HG02623 (cell line): Measurements from ENCODE around the gene GNAS.
"Not testable (repeated sequence)": the region's sequence is repeated elsewhere in the genome, so short reads cannot be mapped to it uniquely, and the experiment has no call there.

ENCODE experiments used
- ATAC-seq: cut with Tn5 transposase; IDR thresholded peaks from one replicate; pipeline ENCODE4 v1.9.1; 2021; ENCODE audit warnings: moderate library complexity; ENCODE audit not compliant: unreplicated experiment

GNAS gene

DNA sequence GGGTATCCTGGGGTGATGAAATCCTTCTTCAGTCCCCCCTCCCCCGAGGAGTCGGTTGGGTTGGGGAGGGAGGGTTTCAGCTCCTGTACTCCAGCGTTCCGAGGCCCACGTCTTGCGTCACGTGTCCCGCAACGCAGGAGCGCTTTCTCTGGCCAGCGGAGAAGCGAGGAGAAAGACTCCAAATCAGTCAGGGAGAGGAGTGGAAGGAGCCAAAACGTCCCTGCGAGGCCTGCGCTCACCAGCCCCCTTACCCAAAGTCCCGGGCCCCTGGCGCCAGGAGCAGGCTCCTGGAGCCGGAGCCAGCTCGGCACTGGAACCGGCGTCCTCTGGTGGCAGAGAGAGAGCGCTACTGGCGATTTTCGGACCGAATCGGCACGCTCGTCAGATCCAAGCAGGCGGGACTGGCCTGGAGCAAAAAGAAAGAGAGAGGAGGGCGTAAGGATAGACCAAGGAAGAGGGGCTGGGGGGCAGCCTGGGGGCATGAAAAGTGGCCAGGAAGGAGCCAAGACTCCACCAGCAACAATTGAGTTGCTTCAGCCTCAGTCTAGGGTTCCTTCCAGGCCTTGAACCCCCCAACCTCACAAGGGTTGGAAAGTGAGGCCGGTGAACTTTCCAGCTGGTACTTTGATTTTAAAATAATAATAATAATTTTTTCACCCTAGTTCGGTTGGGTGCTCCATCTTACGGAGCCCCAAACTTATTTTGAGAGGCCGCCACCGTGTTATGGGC, at the start of gene GNAS:
Gene GNAS (plus strand): TSS at position 174 of the 729 bp plus-strand sequence.
- no peak for ATAC-seq

DNA sequence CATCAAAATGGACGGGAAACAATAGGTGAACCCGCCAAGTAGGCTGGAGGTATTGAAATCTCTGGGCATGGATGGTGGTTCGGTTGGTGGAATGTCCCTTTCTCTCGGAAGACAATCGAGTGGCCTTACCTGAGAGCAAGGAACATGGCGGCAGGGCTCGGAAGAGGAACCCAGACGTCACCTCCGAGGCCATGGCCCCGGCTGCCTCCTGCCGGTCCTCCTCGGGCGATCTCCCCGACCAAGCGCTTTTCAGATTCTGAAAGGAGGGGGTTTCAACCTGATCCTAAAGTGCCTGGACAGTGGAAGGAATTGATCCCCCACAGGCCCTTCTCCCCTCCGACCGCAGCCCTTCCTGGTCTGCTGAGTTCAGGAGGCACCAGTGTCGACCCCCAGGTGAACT, 49.0 kb upstream of the GNAS start:
- ATAC-seq: no peak

DNA sequence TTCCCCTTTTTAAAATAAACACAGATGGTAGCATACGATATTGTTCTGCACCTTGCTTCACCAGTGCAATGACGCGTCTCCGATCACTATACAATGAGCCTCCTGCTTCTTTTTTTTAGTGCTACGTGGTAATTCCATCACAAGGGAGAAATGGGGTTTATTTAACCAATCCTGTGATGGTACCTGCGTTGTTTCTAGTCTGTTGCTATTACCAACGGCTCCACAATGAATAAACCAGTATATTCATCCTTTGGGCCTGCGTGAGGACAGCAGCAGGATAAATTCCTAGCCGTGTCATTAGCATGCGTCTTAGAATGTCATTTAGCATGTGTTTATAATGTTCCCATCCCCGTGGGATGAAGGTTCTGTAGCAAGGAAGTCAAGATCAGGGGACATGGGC, 44.7 kb upstream of the GNAS start:
- ATAC-seq: no peak

DNA sequence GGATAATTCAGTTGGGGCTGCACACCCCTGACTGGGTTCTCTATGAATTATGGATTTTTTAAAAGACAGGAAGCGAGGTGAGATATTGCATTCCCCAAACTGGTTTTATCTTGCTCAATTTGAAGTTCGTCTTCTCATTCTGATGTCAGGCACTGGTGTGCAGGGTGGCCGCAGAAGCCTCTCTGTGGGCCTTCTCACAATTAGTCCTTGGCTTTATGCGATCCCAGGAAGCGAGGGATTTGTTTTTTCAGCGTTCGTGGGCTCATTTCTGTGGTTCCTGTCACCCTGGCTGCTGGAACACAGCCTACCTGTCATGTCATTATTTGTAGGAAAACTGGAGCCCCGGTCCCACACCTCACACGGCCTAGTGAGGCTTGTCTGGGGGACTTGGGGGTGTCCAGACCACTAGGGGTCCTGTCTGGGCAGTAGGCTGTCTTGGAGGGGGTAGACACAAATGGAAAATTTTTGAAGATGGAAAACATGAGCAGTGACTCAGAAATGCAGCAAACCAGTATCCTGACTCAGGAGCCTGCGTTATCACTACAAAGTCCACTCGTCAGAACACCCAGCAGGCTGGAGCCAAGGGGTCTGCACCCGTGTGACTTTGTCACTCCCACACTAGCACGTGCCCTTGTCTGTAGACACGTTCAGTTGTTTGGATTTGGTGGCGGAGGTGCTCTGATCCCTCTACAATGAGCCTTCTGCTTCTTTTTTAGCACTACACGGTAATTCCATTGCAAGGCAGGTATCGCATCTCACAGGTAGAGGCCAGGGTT, 44.1 kb upstream of the GNAS start:
- ATAC-seq: no peak

DNA sequence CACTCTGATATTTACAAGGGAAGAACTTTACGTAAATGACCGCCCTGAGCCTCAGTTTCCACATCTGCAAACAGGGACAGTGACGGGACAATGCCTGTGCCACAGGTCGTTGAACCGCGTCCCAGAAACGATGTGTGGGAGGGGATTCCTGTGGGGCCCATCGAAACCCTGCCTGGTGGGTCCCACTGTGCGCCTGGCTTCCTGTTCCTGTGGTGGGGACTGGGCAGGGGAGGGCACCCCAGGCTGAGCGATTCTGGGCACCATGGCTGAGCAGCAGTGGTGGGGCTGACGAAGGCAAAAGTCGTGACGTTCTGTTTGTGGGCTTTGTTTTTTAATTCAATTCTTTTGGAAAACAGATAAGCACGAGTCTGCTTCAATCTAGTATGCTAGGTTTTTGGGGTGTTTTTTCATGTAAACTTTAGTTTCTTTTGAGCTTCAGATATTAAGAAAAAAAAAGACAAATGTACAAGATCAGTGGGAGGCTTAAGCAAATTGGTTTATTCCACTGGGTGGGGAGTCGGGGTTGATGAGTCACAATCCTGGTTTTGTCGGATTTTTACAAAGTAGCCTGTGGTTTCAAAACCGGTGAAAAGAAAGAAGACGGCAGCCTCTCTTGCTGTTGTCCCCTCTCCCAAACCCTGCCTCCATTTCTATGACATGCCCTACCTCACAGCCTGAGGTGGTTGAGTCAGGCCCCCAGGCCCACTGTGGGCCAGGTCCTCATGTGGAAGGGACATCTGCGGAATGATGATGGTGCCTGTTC, 42.2 kb upstream of the GNAS start:
- ATAC-seq: no peak

DNA sequence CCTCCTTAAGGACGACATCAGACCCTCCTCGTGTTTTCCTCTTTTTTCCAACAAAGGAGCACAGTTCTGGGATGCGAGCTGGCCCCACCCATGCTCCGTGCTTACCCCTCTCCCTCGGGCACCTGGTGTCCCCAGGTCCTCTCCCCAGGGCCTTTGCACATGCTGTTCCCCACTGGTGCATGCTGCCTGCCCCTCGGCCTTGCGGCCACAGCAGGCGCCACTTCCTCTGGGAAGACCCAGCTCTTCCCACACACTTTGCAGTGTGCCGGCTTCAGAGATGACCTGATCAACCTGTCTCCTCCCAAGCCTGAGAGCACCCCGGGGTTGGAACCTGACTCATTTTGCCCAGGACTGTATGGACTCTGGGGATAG, 41.7 kb upstream of the GNAS start:
- no peak for ATAC-seq

DNA sequence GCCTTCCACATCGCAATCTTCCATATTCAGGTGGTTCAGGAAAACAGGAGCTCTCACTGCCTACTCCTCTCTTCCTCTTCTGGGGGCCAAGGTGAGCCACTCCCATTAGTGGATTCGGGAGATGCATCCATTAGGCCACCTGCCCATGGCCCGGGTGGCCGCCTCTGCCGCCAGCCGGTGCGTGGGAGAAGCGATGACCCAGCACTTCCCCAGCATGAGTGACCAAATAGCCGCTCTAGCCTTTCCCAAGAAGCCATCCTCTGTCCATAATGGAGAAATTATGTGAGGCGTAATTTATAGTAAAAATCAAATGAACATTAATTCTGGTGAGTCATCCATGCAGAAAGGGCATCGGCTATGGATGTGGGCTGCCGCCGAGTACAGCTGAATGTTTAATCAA, 41.2 kb upstream of the GNAS start:
- no peak for ATAC-seq

DNA sequence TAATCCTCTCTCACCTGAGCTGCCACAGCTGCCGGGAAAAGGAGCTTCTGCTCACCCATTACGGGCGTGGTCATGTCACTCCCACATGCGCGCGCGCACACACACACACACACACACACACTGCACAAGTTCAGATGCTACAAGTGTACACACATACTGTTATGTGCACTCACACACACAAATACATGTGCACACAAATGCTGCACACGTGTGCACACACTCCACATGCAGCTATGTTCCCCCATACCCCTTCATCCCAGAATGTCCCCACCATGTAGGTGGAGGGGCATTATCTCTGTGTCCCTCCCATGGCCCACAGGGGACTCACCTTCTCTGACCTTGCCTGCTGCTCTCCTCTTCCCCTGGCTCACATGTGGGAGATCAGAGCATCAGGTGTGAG, 39.1 kb upstream of the GNAS start:
- ATAC-seq: no peak

DNA sequence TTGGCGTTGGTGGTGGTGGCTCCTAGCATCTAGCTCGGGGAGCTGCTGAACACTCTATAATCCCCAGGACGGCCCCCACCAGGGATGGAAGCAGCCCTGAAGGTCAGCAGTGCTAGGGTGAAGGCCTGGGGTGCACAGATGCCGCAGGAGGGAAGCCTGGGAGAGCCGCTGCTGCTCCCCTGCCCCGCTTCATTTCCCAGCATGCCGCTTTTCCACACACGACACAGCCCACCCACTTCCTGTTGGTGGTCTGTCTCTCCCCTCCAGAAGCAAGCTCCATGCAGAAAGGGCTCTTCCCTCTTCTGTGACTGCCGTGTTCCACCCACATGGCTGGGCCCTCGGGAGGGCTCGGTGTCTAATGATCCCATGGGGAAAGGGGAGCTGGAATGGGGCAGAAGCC, 37.1 kb upstream of the GNAS start:
- ATAC-seq: no peak

DNA sequence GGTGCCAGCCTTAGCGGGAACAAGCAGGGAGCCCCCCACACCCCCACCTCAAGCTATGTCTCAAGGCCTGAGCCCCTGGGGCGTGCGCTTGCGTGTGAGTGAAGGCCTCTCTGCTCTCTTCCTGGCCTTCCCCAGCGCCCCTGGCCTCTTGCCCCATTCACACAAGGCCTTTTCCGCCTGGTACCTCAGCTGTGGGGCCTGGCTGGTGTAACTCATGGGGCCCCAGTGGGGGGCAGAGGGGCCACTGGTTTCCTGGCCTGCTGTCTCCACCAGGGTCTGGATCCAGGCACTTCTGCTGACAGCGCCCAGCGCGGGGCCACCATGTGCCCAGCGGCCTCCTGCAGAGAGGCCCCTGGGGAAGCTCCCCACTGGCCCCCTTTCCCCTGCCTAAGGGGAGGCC, 36.5 kb upstream of the GNAS start:
- ATAC-seq: no peak

DNA sequence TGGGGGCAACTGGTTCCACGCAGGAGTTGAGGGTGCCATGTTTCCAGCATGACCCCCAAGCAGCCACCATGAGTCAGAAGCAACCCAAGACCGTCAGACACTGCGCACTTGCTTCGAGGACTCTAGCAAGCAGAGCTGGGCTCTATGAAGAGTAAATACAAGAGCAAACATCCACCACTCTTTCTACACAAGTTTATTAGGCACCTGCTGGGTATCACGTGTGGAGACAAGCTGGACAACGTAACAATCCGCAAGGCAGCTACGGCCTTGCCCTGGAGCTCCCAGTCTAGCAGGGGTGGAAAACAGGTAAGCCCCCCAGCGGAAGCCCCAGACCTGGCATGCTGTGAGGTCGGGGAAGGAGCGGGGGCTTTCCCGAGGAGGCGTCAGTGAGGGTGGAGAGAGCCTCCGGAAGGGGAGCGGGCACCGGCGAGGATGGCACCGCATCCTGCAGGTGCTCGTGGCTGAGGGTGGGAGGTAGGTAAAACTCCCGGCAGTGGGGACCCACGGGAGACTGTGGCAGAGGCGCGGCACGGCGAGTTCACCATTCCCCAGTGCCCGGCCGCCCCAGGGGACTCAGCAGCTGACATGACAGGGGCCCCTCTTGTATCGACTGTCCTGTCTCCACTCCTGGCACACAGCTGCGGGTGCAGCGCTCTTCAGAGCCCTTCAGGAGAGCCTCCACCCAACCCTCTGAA, 35.4 kb upstream of the GNAS start:
- no peak for ATAC-seq

DNA sequence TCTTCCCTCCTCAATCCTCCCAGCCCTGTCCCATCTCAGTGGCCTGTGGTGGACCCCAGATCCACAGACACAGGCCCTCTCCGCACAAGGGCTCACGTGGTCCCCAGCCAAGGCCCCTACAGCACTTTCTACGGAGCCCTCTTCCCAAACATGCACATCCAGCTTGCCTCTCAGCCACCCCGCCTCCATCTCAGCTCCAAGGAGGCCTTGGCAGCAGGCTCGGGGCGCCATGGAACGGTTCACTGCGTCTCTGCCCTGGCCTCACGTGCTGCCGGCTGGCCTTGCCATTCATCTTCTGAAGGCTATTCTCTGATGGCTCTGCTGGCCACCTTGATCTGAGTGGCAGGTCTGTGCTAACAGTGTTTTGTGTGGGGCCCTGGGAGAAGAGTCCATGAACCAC, 34.8 kb upstream of the GNAS start:
- ATAC-seq: no peak

DNA sequence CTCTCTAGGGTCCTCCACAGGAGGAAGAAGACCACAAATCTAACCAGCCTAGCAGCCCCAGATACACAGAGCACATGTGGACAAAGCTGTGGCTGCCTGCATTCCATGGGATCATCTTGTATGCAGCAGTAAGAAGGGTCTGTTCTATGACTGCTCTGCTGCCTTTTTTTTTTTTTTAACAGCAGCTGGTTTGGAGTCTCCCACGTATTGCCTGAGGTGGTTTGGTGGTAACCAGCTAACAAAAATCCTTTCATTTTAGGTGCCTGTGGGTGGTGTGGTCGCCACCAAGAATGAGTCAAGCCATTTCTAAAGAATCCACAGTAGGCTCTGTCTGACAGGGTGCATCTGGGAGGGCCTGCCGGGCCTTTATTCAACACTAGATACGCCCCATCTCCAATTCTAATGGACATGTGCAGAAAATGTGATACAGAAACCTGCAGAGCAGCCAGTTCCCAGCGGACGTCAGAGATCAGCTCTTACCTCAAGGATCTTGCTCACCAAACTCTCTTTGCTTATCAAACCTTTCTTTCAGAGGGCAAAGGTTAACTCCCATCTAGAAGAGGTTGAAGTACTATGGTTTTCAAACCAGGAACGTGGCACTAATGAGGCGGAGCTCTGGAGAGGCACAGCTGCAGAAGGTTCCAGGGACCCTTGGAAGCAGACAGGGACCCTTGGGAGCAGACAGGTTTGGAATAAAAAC, 33.8 kb upstream of the GNAS start:
- ATAC-seq: no peak

DNA sequence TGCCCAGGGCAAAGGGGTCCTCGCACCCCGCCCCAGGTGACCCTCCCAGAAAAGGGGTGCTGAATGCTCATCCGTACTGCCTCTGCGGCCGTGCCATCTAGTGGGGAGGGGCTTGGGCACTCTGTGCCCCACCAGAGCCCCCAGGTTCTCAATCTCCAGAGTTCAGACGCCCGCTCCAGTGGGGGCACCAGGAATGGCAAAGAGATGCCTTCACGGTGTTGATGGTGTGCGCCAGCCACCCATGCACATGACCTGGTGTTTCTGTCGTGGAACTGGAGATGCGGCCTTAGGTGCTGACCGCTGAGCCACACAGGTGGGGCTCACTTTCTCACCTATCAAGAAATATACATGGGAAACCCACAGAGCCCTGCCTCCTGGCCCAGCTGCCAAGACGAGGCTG, 32.6 kb upstream of the GNAS start:
- ATAC-seq: no peak

DNA sequence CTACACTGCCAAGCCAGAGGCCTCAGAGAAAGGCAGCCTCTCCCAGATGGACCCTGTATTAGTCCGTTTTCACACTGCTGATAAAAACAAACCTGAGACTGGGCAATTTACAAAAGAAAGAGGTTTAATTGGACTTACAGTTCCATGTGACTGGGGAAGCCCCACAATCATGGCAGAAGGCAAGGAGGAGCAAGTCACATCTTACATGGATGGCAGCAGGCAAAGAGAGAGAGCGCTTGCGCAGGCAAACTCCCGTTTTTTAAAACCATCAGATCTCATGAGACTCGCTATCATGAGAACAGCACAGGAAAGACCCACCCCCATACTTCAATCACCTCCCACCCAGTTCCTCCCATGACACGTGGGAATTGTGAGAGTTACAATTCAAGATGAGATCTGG, 32.0 kb upstream of the GNAS start:
- ATAC-seq: not testable (repeated sequence)

DNA sequence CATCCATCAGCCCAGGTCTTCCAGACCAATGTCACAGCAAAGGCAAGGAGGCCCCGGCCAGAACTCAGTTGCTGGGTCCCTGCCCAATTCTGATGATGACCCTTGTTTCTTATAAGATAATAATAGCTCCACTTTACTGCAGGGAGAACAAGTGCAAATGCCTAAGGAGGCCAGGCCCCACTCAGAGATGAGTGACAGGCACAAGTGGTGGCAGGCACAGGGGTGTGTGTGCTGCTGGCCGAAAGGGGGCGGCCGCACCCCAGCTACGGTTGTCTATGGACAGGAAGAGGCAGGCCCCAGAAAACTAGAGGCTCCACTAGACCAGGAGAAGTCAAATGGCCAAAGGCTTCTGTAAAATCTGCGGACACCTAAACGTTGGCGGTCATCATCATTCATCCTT, 30.4 kb upstream of the GNAS start:
- ATAC-seq: no peak

DNA sequence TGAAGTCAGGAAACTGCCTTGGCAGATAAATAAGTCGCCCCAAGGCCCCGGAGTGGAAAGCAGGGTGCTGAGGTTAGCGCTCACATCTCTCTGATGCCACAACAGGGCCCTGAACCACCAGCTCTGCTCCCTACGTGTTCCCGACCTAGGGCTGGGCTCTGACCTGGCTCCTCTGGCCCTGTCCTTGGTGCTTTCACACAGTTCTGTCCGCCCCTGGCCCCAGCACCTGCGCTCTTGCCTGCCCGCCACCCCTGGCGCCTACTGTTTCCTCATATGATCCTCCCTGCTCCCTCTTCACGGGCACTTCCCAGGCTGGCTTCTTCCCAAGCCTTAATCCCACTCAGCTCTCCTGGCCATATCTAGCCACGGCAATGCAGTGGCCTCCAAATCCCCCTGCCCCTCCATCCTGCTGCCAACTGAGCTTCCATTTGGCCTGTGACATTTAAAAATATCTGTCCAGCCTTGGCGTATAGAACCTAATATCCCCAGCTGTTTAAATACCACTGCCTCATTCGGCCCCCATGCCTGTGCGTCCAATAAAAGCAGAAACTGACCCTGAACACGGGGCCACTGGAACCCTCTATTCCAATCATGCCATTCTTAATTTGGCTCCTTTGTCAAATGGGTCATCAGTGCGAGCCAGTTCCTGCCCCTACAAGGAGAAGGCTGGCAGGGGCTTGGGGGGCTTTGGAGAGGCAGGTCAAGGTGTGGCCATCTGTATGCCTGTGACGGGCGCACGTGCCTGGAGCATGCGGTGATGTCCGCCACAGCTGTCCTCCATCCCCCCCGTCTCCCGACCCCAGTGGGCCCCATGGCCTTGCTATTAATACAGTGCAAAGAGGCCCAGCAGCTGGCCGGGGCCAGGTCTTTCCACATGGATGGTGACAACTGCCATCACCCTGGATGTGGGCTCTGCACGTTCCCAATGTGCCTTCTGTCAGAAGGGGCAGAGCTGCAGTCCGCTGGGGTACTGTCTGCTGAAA, 29.5 kb upstream of the GNAS start:
- ATAC-seq: no peak

DNA sequence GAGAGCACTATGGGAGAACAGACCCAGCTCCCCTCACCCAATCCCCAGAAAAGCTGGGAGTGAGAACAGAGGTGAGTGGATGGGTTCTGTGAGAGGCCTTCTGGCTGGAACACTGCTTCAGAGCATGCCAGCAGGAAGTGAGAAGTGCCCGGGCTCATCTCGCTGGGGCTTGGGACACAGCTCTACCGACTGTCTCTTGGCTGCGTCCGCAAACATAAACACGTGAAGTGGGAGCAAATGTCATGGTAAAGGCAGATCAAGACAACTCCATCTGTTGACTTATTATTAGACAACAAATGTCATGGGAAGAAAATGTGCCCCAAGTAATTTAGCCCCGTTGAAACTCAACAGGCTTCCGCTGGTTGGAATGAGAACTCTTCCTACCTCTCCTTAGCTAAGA, 27.7 kb upstream of the GNAS start:
- ATAC-seq: no peak

DNA sequence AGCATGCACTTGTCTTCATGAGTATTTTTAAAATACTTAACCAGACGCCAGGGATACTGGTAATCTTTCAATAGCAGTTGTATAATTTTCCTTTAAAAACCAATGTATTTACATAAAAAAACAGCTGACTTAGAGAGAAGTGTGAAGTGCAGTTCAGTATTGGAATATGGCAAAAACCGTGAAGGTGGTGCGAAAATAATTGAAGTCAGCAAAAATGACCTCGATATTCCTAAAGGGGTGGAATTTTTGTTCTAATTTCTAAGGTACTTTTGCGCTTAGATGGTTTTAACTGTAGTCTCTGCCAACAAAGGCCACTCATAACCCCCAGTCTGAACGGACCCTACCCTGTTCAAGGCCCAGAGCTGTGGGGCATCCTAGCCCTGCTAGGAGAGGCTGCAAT, 27.1 kb upstream of the GNAS start:
- no peak for ATAC-seq

DNA sequence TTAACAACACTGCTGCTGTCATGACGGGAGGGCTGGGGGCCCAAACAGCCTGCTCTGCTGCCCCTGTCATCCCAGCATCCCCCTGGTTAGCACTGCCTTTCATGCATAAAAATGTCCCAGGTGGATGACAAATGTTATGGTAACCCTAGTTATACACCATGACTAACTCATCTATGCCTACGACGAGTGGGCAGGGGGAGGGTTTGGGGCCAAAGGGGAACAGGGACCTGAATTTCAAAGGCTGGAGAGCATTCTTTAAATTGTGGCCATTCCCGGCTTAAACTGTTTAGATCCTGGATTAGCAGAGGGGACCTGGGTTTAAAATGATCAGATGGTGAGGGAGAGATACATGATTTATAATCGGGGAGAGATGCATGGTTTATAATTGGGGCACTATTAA, 26.2 kb upstream of the GNAS start:
- ATAC-seq: no peak
